GM12872 (cell line): Measurements from ENCODE around the gene RBFOX1.

ENCODE experiments used
- TF ChIP-seq, protein P1 (sequence below): IDR thresholded peaks from 3 replicates; pipeline ENCODE4 v1.5.1; 2011; ENCODE audit warnings: low read depth, mild to moderate bottlenecking, low read length, moderate library complexity; ENCODE audit not compliant: insufficient read depth

The RBFOX1 gene

DNA sequence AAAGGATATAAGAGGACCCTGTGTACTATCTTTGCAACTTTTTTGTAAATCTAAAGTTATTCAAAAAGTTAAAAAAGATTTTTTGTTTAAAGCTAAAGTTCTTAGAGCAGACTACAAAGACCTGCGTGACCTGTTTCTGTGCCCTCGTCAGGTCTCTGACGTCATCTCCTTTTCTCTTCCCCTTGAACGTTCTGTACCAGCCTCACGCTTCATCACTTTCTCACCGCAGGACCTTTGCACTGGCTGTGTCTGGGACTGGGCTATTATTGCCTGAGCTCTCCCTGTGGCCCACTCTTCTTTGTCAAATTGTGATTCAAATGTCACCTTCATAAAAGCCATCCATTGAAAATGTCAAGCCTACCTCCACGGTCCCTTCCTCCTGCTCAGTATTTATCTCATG, 222.8 kb downstream of the RBFOX1 start:
- TF ChIP-seq, protein P1, sequence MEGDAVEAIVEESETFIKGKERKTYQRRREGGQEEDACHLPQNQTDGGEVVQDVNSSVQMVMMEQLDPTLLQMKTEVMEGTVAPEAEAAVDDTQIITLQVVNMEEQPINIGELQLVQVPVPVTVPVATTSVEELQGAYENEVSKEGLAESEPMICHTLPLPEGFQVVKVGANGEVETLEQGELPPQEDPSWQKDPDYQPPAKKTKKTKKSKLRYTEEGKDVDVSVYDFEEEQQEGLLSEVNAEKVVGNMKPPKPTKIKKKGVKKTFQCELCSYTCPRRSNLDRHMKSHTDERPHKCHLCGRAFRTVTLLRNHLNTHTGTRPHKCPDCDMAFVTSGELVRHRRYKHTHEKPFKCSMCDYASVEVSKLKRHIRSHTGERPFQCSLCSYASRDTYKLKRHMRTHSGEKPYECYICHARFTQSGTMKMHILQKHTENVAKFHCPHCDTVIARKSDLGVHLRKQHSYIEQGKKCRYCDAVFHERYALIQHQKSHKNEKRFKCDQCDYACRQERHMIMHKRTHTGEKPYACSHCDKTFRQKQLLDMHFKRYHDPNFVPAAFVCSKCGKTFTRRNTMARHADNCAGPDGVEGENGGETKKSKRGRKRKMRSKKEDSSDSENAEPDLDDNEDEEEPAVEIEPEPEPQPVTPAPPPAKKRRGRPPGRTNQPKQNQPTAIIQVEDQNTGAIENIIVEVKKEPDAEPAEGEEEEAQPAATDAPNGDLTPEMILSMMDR = no peak

DNA sequence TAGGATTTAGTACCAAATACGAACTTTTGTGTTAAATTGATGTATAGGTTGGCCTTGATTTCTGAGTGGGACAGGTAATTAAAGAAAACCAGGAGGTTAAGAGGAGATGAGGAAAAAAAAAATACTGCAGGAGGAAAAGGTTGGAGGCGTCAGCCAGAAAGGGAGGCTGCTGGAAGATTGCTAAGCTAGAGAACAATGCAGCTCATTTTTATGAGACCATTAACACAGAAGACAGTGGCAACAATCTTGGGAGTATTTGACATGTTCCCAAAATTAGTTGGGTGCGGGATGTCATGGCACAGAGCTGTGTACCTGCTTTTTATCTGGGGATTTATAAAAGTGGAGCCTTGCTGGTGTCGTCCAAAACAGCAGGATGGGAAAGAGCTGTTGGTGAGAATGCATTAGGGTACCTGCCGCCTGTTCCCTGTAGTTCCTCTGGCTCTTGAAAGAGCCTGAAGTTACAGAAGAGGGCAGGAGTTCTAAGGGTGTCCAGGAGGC, 229.3 kb downstream of the RBFOX1 start:
- TF ChIP-seq, protein P1 = no peak

DNA sequence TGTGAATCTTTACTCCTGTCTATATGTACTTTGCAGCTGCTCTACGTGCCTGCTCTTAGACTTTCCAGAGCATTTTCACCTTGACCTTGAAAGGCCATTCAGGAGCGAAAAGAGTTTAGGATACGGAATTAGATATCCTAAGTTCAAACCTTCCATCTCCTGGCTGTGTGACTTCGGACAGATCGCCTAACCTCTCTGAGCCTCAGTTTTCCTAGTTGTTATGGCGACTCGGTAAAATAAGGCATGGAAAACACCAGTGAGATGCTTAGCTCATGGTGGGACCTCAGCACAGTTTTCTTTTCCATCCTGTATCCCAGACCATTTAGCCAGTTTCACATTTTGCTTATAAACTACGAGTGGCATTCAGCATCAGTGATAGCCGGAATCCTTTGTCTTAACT, 233.7 kb downstream of the RBFOX1 start:
- TF ChIP-seq, protein P1 = no peak

DNA sequence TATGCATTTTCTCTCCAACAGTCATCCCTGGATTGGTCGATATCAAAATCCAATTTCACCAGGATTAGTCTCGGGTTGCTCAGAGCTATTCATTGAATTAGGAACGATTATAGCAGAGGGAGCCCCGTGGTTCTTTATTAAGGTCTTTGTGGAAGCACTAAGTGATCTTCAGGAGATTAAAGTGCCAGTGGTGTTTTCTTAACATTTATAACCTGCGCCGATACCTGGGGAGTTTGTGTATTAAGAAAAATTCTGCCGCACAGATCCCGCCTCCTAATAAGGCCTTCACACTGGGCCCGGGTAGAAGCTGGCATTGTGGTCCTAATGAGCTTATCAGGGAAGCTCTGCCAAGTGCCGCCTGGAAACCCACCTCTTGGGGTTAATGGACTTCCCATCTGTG, 238.7 kb downstream of the RBFOX1 start:
- TF ChIP-seq, protein P1 = no peak

DNA sequence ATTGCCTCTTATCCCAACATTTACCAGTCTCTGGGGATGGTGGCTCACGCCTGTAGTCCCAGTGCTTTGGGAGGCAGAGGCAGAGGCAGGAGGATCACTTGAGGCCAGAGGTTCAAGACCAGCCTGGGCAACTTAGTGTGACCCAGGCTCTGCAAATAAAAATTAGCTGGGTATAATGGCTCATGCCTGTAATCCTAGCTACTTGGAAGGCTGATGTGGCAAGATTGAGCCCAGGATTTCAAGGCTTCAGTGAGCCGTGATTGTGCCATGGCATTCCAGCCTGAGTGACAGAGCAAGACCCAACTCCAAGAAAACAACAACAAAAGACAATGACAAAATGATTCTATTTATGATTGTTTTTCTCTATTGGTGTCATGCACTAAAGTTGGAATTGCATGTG, 244.9 kb downstream of the RBFOX1 start:
- TF ChIP-seq, protein P1 = no peak

DNA sequence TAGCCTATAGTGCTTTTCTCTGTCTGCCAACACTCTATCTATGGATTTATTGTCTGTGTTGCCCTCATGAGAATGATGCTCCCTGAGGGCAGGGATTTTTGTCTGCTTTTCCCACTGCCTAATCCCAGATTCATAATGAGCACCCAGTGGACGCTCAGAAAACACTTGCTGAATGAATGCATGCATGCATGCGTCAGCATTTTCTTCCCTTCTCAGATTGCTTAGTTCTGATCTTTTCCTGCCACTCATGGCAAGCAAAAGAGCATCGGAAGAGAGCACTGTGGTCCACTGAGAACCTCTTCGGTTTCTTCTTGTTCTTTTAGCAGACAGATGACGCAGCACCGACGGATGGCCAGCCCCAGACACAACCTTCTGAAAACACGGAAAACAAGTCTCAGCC, 246.8 kb downstream of the RBFOX1 start:
- TF ChIP-seq, protein P1 = no peak

DNA sequence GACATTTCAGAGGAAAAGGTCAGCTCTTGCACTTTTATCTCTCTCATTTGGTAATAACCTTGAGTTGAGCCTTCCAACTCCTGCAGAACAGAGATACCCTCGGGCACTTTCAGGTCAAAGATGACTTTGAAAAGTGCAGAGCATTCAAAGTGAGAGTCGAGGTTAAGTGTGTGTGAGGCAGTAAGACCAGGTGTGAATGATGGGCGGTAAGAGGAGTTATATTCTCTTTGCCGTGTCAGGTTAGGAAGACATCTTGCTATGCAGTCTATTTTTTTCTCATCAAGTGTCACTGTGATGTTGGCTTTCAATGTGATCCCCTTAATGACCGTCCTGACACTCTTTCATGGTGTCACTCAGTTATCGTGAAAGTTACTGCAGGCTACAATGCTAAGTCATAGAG, 248.5 kb downstream of the RBFOX1 start:
- TF ChIP-seq, protein P1 = no peak

DNA sequence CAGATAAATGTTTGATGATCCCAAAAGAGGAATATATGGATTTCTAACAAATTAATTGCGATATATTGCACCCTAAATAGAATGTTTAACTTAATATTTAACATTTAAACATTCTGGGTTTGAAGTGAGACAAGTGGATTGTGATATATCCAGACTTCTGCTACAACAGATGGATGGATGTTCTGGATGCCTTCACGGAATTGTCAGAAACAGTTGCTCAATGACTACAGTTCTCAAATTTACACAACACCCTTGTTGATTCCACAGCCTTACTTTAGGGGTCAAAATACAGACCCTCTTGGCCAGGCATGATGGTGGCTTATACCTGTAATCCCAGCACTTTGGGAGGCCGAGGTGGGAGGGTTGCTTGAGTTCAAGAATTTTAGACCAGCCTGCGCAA, 250.8 kb downstream of the RBFOX1 start:
- TF ChIP-seq, protein P1 = no peak
